Testis (tissue), 3 donors: ENCODE data around the gene CARD19. TPM values are rescaled to one million over a fixed set of nuclear protein-coding genes. Genes with fewer than 3 reads are reported as not detected.

Experiments used
- DNase-seq: peaks from one replicate; pipeline ENCODE4 v3.0.0-alpha.2; 2019
- H3K27ac ChIP-seq, 2 donors: fragments of 200-600 bp; sonication (generic); one replicate each; pipeline ENCODE4 v1.5.1; 2019
- H3K27me3 ChIP-seq: fragments of 200-600 bp; sonication (generic); one replicate; pipeline ENCODE4 v1.5.1; 2019
- H3K36me3 ChIP-seq: fragments of 200-600 bp; sonication (generic); one replicate; pipeline ENCODE4 v1.5.1; 2017; ENCODE audit warnings: low read depth; ENCODE audit errors: missing control alignments
- H3K4me1 ChIP-seq: fragments of 200-600 bp; sonication (generic); one replicate; pipeline ENCODE4 v1.5.1; 2019
- H3K4me3 ChIP-seq, 2 donors: fragments of 200-600 bp; sonication (generic); one replicate each; pipeline ENCODE4 v1.5.1; 2017 to 2019
- H3K9me3 ChIP-seq: fragments of 200-600 bp; sonication (generic); one replicate; pipeline ENCODE4 v1.5.1; 2017
- POLR2A ChIP-seq: fragments of 450-650 bp; IDR thresholded peaks from one replicate; pipeline ENCODE4 v1.6.1; 2017; ENCODE audit warnings: antibody characterized with exemption, mild to moderate bottlenecking, moderate library complexity
- WGBS, 2 donors: methylation state at CpG; one replicate each; pipeline ENCODE4 v1.1.5; 2018; 5-methylcytosine and 5-hydroxymethylcytosine counted together
- intact Hi-C: fragments of 100-400 bp; cut with DNase I; formaldehyde crosslinking; loops from one replicate; pipeline ENCODE4 v1.15.1; 2023; ENCODE audit warnings: low total_unique reads
- polyA plus RNA-seq: library from polyadenylated mRNA; stranded (reverse); fragments of 350-450 nt; fragmentation: Illumina TruSeq; extraction: RNeasy Lipid Tissue Mini Kit (QIAGEN cat#74804); gene quantifications from one replicate; pipeline ENCODE4 v1.2.3, GENCODE V29; 2014; ENCODE audit warnings: low read depth, low replicate concordance; ENCODE audit not compliant: insufficient read depth
- total RNA-seq, 2 donors: library from RNA; depleted of rRNA; stranded (reverse); fragments of >200 nt; gene quantifications; one replicate each; pipeline ENCODE4 v1.2.3, GENCODE V29; 2016
- TF ChIP-seq, protein P1 (sequence below), 3 experiments: fragments of 450-650 bp in 2 of 3; fragments of 200-600 bp in 1 of 3; sonication (generic) in 1 of 3; IDR thresholded peaks; one replicate each; pipeline ENCODE4 v1.5.1; 2016 to 2019; ENCODE audit warnings: antibody characterized with exemption in 3 of 3, mild to moderate bottlenecking in 2 of 3, moderate library complexity in 1 of 3

Gene CARD19
- total and polyA plus RNA-seq, 3 donors from 2014 or later: 99.4 to 147 (median 138) TPM

DNA sequence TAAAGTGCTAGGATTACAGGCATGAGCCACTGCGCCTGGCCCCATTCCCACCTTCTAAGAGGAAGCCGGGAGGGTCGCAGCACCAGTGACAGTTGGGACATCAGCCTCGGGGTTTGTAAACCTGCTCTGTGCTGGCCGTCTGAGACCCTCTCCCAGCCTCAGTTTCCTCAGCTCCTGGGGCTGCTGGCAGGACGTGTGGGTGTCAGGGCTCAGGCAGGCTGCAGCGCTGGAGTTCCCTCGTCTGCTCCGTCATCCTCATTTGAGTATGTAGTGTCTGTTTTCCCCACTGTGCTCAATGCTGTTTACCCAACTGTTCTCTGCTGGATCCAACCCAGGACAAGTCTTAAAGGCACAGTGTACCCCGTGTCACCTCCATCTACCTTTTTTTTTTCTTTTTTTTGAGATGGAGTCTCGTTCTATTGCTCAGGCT lies 40.0 kb downstream of the CARD19 start:
- Histone ChIP-seq H3K27ac (no peak overlapping the region), H3K4me3 (no peak overlapping the region), H3K9me3 (no peaks in the 10 kb centered on the region), H3K27me3 (no peaks in the 10 kb centered on the region), H3K4me1 (peaks cover 35% of the 10 kb centered on the region), H3K36me3 (no peaks in the 10 kb centered on the region)
- 65 to 68% methylated on average over 10 to 11 of the region's 11 CpGs for WGBS, 2 donors
- intact Hi-C loops: no loop called here
- DNase-seq: no peak
- TF ChIP-seq POLR2A: no peak
- TF ChIP-seq, protein P1, sequence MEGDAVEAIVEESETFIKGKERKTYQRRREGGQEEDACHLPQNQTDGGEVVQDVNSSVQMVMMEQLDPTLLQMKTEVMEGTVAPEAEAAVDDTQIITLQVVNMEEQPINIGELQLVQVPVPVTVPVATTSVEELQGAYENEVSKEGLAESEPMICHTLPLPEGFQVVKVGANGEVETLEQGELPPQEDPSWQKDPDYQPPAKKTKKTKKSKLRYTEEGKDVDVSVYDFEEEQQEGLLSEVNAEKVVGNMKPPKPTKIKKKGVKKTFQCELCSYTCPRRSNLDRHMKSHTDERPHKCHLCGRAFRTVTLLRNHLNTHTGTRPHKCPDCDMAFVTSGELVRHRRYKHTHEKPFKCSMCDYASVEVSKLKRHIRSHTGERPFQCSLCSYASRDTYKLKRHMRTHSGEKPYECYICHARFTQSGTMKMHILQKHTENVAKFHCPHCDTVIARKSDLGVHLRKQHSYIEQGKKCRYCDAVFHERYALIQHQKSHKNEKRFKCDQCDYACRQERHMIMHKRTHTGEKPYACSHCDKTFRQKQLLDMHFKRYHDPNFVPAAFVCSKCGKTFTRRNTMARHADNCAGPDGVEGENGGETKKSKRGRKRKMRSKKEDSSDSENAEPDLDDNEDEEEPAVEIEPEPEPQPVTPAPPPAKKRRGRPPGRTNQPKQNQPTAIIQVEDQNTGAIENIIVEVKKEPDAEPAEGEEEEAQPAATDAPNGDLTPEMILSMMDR (IDR thresholded peaks at IDR 0.05): no peak

DNA sequence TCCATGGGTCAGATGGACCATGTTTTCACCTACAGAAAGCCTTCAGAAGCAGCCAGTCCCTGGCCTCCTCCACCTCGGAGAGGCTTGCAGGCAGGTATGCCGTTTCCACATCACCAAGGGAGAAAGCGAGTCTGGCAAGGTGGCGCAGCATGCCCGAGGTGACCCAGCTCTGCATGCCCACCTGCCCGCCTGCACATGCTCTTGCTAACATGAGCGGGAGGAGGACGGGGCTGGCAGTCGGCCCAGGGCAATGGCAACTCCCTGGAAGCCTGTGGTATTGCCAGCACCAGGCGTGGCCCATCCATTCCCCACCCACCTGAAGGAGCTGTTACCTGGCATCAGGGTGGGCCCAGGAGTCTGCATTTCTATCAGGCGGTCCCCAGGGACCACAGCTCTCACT lies 41.3 kb downstream of the CARD19 start:
- intact Hi-C loops: no loop called here
- no peak overlapping the region for H3K27ac ChIP-seq
- H3K27me3 ChIP-seq: no peaks in the 10 kb centered on the region
- 84 to 86% methylated on average over 10 to 11 of the region's 11 CpGs for WGBS, 2 donors
- H3K36me3 ChIP-seq: no peaks in the 10 kb centered on the region
- no peak overlapping the region for H3K4me3 ChIP-seq
- no peaks in the 10 kb centered on the region for H3K9me3 ChIP-seq
- no peak for TF ChIP-seq POLR2A
- TF ChIP-seq, protein P1 (IDR thresholded peaks at IDR 0.05): no peak
- no peak for DNase-seq
- H3K4me1 ChIP-seq: peaks cover 21% of the 10 kb centered on the region

DNA sequence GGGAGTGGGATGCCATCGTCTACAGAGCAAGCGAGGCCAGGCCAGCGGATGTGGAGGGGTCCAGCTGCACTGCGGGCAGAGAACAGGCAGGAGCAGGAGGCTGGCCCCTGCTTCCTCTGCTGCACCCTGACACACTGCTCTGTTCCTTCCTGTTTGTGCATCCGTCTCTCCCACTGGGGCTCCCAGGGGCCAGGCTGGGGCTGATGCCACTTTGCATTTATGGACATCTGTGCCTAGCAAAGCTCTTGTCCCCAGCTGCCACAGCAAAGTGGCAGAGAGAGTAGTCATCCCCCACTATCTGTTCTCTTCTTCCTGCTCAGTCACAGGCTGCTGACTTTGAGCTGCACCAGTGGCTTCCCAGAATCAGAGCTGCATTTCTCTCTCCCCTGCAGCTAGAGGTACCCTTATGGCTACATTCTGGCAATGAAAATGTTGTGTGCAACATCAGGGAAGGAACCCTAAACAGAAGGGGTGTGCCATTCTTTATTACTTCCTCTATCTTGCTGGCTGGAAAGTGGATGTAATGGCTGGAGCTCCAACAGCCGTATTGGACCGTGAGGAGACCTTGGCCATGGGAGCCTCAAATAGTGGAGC lies 42.3 kb downstream of the CARD19 start:
- DNase-seq: no peak
- 76 to 79% methylated on average over 7 of the region's 7 CpGs for WGBS, 2 donors
- no peak overlapping the region for H3K4me3 ChIP-seq
- no peaks in the 10 kb centered on the region for H3K9me3 ChIP-seq
- H3K36me3 ChIP-seq: no peaks in the 10 kb centered on the region
- TF ChIP-seq, protein P1 (IDR thresholded peaks at IDR 0.05): no peak
- TF ChIP-seq POLR2A: no peak
- no peaks in the 10 kb centered on the region for H3K27me3 ChIP-seq
- intact Hi-C loops: no loop called here
- H3K4me1 ChIP-seq: peaks cover 12% of the 10 kb centered on the region
- H3K27ac ChIP-seq: no peak overlapping the region

DNA sequence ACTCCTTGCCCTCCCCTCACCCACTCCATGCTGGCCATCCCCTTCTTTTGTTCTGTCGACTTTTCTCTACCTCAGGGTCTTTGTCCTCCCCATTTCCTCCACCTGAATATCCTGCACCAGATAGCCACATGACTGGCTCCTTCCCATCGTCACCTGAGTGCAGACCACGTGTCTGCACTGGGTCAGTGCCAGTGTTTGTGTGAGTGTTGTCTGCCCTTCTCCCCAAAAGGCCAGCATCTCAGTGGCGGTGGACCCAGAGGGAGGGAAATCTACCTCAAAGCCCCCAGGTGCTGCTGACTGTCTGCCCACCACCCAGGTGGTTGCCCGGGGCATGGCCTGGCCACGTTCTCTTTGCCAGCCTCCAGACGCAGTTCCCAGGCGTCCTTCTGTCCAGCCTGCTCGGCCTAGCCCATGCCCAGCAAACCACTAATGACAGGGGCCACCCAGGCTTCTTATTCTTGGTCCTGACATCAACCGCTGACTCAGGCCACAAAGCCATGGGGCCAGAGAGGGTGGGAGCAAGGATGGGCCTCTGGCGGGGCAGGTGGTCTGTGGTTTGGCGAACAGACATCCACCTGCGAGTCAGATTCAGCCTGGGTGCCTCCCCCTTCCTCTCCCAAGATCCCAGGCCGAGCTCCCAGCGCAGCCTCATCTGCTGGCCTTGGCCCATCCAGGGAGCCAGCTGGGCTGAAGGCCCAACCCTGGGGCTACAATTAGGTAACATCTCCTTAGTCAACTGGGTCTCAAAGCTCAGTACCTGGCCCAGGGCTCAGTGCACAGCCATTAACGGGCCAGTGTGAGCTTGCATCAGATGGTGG lies 43.6 kb downstream of the CARD19 start:
- WGBS, 2 donors: 86 to 94% methylated on average over 10 to 16 of the region's 16 CpGs
- TF ChIP-seq, protein P1 (IDR thresholded peaks at IDR 0.05): no peak
- TF ChIP-seq POLR2A: no peak

More for the DNA sequence above, 43.6 kb downstream of the CARD19 start:
- Histone ChIP-seq H3K36me3 (no peaks in the 10 kb centered on the region), H3K4me1 (peaks cover 13% of the 10 kb centered on the region), H3K9me3 (no peaks in the 10 kb centered on the region), H3K27me3 (no peaks in the 10 kb centered on the region), H3K27ac (no peak overlapping the region), H3K4me3 (no peak overlapping the region)
- intact Hi-C loops: no loop called here
- no peak for DNase-seq
